Left colon (tissue), 2 donors: ENCODE data around the gene RHOT1. TPM values are rescaled to one million over a fixed set of nuclear protein-coding genes. Genes with fewer than 3 reads are reported as not detected.
A peak's percentile ranks its signal among the peaks of the same experiment; 100 is the strongest.

Experiments used
- ATAC-seq: fragments of 200-7000 bp; cut with Tn5 transposase; one replicate; pipeline ENCODE4 v1.9.1; 2020; ENCODE audit warnings: mild to moderate bottlenecking, moderate library complexity
- DNase-seq, 2 donors: peaks; one replicate each; pipeline ENCODE4 v3.0.0-alpha.2; 2020
- intact Hi-C, 2 donors: fragments of 100-400 bp; cut with DNase I in 1 of 2; cut with micrococcal nuclease in 1 of 2; formaldehyde crosslinking; loops; one replicate each; pipeline versions ENCODE4 v1.11.2 to v1.14.0; 2022; cut with DNase I, micrococcal nuclease
- total RNA-seq, 2 donors: library from RNA; stranded (reverse); fragmentation: NEBNext Ultra II Directional; extraction: Animal tissue kit (Norgen Biotek cat#: 25700); gene quantifications; one replicate each; pipeline ENCODE4 v1.2.1, GENCODE V29; 2021
- donor health status: DM: no; HTN: no; CAD: no.
- donor health status: DM: yes; HTN: yes; CAD: no.

The RHOT1 gene
- total RNA-seq, 2 donors from 2014 or later, result 23.0 to 23.1 TPM

DNA sequence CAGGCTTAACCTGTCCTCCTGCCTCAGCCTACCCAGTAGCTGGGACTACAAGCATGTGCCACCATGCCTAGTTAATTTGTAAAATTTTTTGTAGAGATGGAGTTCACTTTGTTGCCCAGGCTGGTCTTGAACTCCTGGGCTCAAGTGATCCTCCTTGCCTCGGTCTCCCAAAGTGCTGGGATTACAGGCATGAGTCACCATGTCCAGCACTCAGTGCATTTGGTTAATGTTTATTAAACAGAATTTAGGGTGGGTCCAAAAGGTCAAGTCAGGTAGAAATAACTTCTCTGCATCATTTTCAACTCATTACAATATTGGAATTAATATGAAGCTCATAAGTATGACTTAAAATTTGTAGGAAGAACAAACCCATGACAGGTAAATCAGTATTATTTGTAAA is 55.7 kb downstream of the RHOT1 start:
- ATAC-seq (no peak), DNase-seq (no peak)
- intact Hi-C loops, result no loop called here

DNA sequence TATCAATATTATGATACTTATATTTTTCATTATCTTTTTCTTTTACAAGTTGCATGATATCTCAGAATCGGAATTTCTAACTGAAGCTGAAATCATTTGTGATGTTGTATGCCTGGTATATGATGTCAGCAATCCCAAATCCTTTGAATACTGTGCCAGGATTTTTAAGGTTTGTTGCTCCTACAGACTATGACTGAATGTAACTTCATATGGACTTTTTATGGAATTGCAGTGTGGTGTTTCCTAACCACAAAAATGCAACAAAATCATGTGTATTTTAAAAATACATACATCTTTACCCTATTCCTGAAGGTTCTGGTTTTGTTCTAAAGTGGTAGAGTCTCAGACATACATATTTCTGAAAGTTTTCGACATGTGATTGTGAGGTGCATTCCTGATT is 64.6 kb downstream of the RHOT1 start:
- ATAC-seq, result no peak
- intact Hi-C loops, result no loop called here
- DNase-seq, result no peak

DNA sequence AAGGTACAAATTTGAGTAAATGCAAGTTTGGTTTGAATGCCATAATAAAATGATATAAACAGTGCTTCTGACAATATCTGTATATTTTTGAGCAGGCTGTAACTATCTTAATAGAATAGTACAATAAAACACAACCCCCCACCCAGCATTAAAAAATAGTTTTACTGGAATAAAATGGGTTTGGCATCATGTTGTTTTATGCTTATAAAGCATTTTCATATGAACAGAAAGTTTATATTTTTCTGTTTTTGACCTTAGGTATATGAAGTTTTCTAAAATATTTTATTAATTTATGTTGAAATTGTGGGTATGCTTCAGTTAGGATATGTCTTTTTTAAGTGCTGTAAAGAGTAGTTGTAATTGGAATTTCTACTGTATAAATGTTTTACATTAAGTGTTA is 66.1 kb downstream of the RHOT1 start:
- ATAC-seq, result no peak
- intact Hi-C loops, result no loop called here

DNA sequence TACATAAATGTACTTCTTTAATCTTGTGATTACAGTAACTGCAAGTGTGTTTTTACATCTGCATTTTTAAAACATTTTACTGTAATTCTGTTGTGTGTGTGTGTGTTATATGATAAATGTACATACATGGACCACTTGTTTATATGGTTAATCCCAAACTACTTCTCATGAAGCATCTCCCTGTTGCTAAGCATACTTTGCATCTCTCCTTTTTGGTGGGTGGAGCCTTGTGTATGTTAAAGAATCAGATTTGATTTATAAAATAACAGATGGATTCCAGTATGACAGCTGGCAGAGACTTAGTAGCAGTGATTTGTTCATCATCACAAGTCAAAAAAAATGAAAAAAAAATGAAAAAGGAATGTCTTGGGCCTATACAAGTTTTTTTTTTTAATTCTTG is 67.3 kb downstream of the RHOT1 start:
- DNase-seq (no peak), ATAC-seq (no peak)
- intact Hi-C loops, result no loop called here

More for the DNA sequence above, 66.1 kb downstream of the RHOT1 start:
- no peak for DNase-seq

DNA sequence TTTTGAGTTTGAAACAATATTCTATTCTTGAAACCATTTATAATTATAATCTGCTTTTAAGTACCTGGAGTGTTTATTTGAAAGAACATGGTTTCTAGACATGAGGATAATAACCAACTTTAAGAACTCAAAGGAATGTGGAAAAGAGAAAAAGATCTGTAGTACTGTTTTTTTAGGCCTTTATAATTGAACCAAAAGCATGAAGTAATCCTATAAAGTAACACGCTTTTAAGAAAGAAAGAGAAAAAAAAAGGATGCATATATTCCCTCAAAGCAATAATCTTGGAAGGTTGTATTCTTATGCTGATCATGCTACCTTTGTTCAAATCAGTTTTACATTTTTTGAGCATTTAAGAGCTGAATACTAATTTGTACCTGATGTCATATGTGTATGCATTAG is 69.4 kb downstream of the RHOT1 start:
- no peak for DNase-seq
- ATAC-seq, result no peak
- intact Hi-C loops, result no loop called here

DNA sequence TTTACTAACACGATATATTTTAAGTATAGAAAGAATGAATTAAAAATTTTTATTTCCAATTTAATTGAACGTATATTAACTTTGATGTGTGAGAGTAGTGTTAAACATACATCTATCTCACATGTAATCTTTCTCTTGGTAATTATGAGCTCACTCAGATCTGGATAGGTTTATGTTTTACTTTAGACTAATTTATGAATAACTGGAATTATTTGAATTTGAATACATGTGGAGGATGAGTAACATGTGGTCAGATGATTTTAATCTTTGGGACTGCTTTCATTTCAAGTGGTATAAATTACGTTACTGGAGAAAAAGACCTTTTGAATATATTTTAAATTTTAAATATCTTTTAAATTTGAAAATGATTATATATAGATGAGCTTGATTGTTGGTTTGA is 73.4 kb downstream of the RHOT1 start:
- DNase-seq (no peak), ATAC-seq (no peak)
- intact Hi-C loops, result no loop called here

DNA sequence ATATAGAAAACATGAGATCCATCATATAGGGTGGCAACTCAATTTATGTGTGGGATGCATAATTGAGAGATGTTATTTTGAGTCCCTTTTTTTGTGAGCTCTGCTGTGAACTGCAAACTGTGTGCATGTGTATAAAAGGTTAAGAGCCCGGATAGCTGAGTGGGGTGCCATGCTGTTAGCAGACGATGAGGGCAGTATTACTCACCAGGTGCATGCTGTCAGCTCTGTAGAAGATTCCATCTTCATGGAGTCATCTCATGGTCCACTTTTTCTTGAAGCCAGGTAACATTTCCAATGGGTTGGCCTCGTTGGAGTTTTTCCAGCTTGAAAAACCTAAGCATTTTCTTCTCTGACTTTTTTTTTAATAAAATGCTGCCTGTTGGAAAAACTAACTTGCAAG is 80.3 kb downstream of the RHOT1 start:
- DNase-seq (no peak), ATAC-seq (no peak)
- intact Hi-C loops, result no loop called here

DNA sequence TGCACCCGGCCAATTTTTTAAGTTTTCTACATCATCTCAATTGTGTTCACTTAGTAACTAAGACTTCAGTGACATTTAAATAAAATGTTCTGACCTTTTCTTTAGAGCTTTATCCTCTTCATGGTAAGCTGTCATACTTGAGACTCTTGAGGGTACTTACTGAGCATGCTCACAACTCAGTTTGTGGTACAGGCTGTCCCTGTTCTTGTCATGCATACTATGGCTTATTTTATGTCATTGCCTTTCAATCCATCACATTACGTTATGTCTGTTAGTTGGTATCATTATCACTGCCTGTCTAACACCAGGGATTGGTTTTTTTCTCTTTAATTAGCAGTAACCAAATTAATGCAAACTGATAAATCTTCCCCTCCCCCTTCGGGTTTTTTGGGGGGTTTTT is 81.4 kb downstream of the RHOT1 start:
- intact Hi-C loops, result no loop called here
- DNase-seq (no peak), ATAC-seq (no peak)

DNA sequence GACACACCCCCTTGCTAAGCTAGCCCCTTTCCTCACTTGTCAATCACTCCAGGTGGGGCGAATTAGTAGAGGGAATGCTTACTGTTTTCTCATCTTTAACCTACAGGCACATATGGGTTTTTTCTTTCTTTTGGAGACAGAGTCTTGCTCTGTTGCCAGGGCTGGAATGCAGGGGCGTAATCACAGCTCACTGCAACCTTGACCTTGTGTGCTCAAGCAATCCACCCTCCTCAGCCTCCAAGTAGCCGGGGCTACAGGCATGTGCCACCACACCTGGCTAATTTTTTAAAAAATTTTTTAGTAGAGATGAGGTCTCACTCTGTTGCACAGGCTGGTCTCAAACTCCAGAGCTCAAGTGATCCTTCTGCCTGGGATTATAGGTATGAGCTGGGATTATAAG is 84.6 kb downstream of the RHOT1 start:
- ATAC-seq (no peak), DNase-seq (no peak)
- intact Hi-C loops, result no loop called here

DNA sequence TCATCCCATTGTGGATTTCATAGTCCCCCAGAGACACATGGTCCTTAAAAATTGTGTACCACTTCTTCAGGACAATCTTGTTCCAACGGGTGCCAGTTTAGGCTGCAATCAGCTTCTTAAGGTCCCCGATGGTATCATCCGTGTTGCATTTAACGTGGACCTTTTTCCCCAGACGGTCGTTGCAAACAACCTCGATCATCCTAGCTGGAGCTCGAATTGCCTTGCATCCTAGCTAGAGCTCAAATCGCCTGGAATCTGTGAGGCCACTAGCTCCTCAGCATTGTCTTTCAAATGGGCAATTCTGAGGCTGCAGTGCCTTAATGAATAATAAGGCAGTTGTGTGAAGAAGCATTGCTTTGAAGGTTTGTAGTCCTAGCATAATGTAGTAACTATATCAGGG is 85.6 kb downstream of the RHOT1 start:
- ATAC-seq (no peak), DNase-seq (no peak)
- intact Hi-C loops, result no loop called here

DNA sequence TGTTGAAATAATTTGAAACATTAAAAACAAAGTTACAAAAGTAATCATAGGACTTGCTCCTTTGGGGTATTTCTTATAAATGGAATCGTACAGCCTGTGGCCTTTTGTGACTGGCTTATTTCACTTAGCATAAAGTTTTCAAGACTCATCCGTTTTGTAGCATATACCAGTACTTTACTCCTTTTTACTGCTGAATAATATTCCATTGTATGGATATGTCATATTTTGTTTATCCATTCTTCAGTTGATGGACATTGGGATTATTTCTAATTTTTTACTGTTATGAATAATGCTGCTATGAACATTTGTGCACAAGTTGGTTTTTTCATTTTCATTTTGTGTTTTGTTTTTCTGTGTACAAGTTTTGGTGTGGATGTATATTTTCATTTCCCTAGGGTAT is 93.3 kb downstream of the RHOT1 start:
- DNase-seq (no peak), ATAC-seq (no peak)
- intact Hi-C loops, result no loop called here

DNA sequence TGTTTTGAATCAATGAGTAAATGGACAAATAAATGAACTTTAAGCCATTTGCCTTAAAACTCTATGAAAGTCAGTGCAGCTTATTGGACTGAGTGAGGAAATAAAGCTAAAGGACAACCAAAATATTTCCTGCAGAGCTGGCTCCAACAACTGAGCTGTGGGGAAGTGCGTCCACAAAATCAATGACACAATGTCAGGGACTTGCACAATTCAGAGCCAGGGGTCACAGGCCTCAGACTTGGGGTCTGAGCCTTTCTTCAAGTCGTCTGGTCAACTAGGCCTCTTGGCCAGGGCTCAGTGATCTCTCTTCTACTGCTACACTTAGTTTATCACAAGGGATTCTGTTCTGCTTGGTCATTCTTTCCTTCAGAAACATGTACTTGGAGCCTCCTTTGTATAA is 97.2 kb downstream of the RHOT1 start:
- intact Hi-C loops, result no loop called here
- ATAC-seq, result no peak

DNA sequence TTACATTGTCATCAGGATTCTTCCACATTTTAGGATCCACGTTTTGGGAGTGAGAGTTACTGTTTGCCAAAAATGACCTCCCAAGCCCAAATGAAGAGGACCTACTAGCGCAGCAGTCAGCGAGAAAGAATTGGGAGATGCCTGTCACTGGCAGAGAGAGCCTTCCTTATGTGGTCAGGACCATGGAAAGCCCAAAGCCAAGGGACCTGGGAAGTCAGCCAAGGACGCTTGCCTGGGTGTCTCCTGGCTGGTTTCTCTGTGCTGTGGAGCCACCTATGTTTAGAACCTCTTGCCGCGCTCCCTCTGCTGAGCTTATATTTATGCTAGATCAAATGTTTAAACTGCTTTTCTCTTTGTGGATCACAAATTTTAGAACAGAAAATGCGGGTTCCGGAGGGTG is 98.4 kb downstream of the RHOT1 start:
- DNase-seq, result no peak
- ATAC-seq, result no peak
- intact Hi-C loops, result no loop called here

More for the DNA sequence above, 97.2 kb downstream of the RHOT1 start:
- DNase-seq, result no peak

DNA sequence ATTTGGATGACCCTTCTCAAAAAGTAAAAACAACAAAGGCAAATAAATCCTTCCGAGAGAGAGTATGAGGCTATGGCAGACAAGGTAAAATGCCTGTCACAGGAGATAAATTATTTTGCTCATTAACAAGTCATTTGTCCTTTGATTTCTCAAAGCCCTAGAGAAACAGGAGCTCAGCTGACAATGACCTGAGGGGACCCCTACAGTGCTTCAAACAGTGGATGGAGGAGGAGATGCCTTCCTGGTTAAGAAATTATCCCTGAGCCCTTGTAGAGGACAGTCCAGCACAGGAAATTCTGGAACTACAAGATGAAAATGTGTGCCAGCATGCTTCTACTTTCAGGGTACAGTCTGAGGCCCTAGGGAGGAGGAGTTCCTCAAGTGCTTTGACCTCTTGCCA is 99.3 kb downstream of the RHOT1 start:
- intact Hi-C loops, result no loop called here
- ATAC-seq (no peak), DNase-seq (no peak)

DNA sequence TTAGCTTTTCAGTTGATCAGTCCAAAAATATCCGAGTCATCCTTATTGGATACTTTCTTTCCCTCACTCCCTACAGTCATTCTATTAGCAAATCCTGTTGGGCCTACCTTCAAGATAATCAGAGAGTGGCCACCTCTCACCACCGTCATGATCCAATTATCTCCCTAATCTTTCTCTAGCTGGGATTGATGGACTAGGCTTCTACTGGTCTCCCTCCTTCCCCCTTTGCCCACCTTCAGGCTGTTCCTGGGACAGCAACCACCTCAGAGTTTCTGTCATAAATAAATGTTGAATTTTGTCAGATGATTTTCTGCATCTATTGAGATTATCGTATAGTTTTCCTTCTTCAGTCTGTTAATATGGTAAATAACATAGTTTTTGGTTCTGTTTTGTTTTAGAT is 107.2 kb downstream of the RHOT1 start:
- intact Hi-C loops, result no loop called here
- DNase-seq (no peak), ATAC-seq (no peak)

DNA sequence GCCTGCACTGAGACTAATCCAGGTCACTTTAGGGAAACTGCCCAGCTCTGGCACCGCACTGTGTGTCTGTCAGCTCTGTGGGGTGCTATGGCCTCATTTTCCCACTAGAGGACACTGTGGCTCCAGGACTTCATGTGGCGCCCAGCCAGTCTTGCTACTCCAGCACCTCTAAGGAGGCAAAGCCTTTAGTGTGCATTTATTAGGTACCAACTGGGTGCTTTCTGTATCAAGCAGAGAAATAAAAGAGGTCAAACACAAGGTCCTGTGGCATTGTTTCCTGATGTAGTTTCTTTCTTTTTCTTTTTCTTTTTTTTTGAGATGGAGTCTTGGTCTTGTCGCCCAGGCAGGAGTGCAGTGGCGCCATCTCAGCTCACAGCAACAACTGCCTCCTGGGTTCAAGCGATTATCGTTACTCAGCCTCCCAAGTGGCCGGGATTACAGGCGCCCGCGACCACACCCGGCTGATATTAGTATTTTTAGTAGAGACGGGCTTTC is 110.9 kb downstream of the RHOT1 start:
- peak; percentile 56 to 82 for DNase-seq
- intact Hi-C loops, result loop anchor here (2.0 to 5.0 kb wide), 2 partner anchors 64 to 68 kb away; no protein-coding TSS in a partner anchor
- ATAC-seq, result peak; percentile 94

DNA sequence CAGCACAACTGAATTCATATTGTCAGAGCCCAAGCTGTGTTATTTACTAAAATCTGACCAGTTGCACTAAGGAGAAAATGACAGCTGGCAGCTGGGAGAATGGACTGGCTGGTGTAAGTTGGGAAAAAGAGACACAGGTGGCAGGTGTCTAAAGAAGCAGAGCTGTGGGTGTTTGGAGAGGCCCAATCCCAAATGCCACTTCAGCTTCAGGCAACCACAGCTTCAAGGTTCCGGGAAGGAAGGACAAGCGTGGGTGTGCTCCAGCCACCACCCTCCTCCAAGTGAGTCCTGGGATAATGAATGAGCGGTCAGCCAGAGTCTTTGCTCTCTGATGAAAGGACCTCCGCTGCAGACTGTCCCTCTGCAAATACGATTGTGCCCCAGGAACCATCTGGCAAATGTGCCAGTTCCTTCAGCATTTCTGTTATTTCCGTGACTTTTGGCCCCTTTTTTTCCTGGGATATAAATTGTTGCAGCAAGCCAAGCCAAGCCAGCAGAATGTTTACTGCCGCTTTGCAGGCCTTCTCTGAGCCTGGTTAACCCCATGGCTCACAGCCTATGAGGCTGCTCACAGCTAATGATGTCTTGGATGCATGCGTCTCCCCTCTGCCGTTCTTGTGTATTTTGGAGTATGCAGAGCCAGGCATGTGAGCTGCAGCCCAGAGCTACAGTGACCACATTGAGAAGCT is 113.9 kb downstream of the RHOT1 start:
- ATAC-seq, result peak; percentile 73
- DNase-seq, result peak in 1 of 2 donors; percentile 15
- intact Hi-C loops, result no loop called here

DNA sequence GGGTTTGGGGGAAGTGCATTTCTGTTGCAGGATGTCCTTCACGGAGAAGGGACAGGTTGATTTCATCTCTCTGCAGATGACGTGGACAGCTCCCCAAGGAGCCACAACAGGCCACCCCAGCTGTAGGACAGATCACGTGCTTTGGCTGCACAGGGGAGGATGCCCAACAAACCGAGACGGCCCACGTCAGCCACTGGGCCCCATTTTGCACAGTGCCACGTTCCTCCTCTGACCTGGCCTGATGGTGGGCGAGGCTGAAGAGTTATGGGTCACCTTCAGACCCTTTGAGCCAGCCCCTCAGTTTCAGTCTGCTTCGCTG is 114.4 kb downstream of the RHOT1 start:
- no peak for DNase-seq
- intact Hi-C loops, result no loop called here
- ATAC-seq, result no peak

DNA sequence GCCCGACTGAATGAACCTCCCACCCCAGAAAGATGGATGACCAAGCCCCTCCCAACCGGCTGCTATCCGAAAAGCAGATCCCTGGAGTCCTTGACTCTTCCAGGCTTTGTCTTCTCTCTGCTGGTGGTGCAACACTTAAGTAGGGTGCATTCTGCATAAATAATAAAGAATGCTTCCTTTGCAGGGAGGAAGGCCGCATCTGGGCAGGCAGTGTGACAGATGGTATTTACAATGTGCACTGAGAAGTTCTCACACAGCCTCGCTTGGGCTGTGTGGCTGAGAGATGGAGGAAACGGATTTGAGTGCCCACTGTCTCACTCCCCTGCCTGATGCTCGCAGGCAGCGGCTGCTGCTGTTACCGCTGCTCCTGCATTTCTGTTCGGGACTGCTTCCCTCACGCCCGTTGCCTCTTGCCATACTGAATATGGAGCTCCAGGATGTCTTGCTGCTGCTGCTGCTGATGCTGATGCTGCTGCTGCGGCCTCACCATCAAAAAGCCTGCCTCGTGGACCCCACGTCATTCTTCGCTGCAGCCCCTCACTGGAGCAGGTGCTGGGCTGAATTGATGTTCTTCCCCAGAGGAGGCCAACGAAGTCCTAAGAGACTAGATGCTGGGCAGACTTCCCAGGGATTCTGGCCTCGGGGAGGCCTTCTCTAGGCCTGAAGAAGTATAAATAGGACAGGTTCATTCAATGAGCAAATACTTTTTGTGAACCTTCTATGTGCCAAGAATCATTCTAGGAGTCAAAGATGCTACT is 116.3 kb downstream of the RHOT1 start:
- ATAC-seq (no peak), DNase-seq (no peak)
- intact Hi-C loops, result no loop called here

DNA sequence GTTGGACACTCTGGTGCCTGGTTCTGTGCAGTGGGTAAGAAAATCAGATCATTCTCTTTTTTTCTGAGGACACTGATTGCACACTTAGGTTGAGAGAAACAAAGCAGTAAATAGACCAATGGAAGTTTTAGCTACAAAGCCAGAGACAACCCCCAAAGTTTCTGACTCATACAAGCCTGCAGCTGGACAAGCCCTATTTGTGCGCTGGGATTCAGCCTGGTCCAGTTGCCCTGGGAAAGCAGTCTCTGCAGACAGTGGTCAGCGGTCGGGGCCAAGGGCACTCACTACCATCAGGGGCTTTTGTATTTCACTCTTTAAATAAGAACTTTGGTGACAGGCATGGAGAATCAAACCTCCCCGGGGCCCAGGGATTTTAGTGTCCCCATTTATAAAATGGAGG is 117.3 kb downstream of the RHOT1 start:
- intact Hi-C loops, result no loop called here
- ATAC-seq (no peak), DNase-seq (no peak)

DNA sequence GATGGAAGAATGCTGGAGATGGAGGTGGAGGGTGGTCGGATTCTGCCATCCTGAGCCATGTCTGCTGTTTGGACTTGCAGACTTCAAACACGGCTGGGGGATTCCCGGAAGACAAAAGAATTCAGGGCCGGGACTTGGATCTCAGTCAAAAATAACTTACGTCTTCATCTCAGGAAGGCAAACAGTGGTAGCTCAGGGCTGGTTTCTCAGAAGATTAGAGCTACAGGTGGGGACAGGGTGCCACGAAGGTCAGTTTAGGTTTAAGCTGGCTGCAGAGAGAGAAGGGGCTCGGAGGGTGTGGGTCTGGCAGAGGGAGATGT is 119.1 kb downstream of the RHOT1 start:
- DNase-seq (no peak), ATAC-seq (no peak)
- intact Hi-C loops, result no loop called here
